GM12878 (cell line): ENCODE measurements around the gene MSRB2.

Experiments used
- BACH1 ChIP-seq: fragments of 450-650 bp; IDR thresholded peaks from 2 replicates; pipeline ENCODE4 v1.6.1; 2017; ENCODE audit warnings: mild to moderate bottlenecking, borderline replicate concordance
- CEBPZ ChIP-seq: fragments of 150-350 bp; IDR thresholded peaks from 2 replicates; pipeline ENCODE4 v1.6.1; 2016; ENCODE audit warnings: low read depth, low read length
- CTCF ChIP-seq, 3 experiments: IDR thresholded peaks in 2 of 3; conservative IDR thresholded peaks in 1 of 3; 2 replicates each; pipeline ENCODE4 v1.5.1; 2011; ENCODE audit warnings: low read depth in 3 of 3, low read length in 3 of 3, mild to moderate bottlenecking in 3 of 3, control low read depth in 2 of 3, moderate library complexity in 2 of 3, inconsistent platforms in 1 of 3, mixed read lengths in 1 of 3; ENCODE audit not compliant: control insufficient read depth in 2 of 3, insufficient read depth in 1 of 3; ENCODE audit errors: extremely low read depth in 1 of 3
- EZH2 ChIP-seq: IDR thresholded peaks from 2 replicates; pipeline ENCODE4 v1.6.1; 2012; ENCODE audit warnings: low read depth, mild to moderate bottlenecking, control low read depth, inconsistent platforms, low read length, borderline replicate concordance; ENCODE audit not compliant: control insufficient read depth
- MAX ChIP-seq: IDR thresholded peaks from 2 replicates; pipeline ENCODE4 v1.6.1; 2012; ENCODE audit warnings: low read depth, low read length, improper control_type of control experiment
- POLR2A ChIP-seq: IDR thresholded peaks from 2 replicates; pipeline ENCODE4 v1.6.1; 2011; ENCODE audit warnings: low read depth, mild to moderate bottlenecking, low read length
- PRDM15 ChIP-seq: fragments of 450-650 bp; formaldehyde crosslinking; IDR thresholded peaks from 2 replicates; pipeline ENCODE4 v1.4.0; 2020; ENCODE audit warnings: mild to moderate bottlenecking, moderate library complexity
- RAD21 ChIP-seq: IDR thresholded peaks from 2 replicates; pipeline ENCODE4 v1.6.1; 2011; ENCODE audit warnings: mild to moderate bottlenecking, low read depth, low read length, moderate library complexity; ENCODE audit not compliant: insufficient read depth
- RB1 ChIP-seq: fragments of 450-650 bp; formaldehyde crosslinking; IDR thresholded peaks from 2 replicates; pipeline ENCODE4 v1.6.1; 2017; ENCODE audit warnings: mild to moderate bottlenecking, borderline replicate concordance
- RFX5 ChIP-seq: IDR thresholded peaks from 2 replicates; pipeline ENCODE4 v1.6.1; 2011; ENCODE audit warnings: low read depth, low read length, improper control_type of control experiment

DNA sequence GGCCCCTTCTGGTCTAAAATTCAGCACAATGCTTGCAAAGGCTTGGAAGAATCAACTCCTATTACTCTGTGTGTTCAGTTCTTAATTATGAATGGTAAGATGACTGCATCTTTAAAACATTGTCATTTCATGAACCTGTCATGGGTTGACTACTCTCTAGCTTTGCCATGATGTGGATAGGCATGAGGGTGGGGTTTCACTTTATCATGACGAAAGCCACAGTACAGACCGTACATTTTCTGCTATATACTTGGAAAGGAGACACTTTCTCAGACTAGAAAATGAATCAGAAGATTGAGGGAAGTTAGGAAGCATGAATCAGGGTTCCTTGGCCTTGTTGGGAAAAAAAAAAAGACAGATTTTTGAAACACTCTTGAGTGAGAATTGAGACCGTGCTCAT lies 19.7 kb upstream of the MSRB2 start:
- TF ChIP-seq RFX5 (no peak), CTCF (IDR thresholded peaks at IDR 0.05 in 2 of 3, conservative IDR thresholded peaks at IDR 0.05 in 1 of 3; ENCODE audit: control insufficient read depth in 2 of 3, extremely low read depth in 1 of 3, insufficient read depth in 1 of 3, low read depth in 3 of 3, low read length in 3 of 3) (no peak), PRDM15 (CRISPR knock-in tag) (no peak), CEBPZ (no peak), BACH1 (no peak), EZH2 (no peak), RAD21 (no peak), POLR2A (no peak), RB1 (no peak), MAX (no peak)
